Gastroesophageal sphincter (tissue), 4 donors: Measurements from ENCODE around the gene MMP24. TPM values are rescaled to one million over a fixed set of nuclear protein-coding genes. Genes with fewer than 3 reads are reported as not detected.

Experiments used
- ATAC-seq: fragments of 150-250 bp; one replicate; pipeline ENCODE4 v1.9.1; 2016; ENCODE audit warnings: mild to moderate bottlenecking, moderate library complexity
- H3K27ac ChIP-seq, 4 donors: fragments of 200-600 bp; sonication (generic) in 3 of 4; 1 replicate in 3 of 4; 2 replicates in 1 of 4; pipeline ENCODE4 v1.5.1; 2016 to 2019
- H3K27me3 ChIP-seq: fragments of 200-600 bp; sonication (generic); one replicate; pipeline ENCODE4 v1.5.1; 2019
- H3K36me3 ChIP-seq, 2 donors: fragments of 200-600 bp; sonication (generic); one replicate each; pipeline ENCODE4 v1.5.1; 2019; ENCODE audit warnings: control low read depth in 1 of 2
- H3K4me1 ChIP-seq, 3 donors: fragments of 200-600 bp; sonication (generic); 1 replicate in 2 of 3; 2 replicates in 1 of 3; pipeline ENCODE4 v1.5.1; 2016 to 2019; ENCODE audit warnings: control low read depth in 2 of 3
- H3K4me3 ChIP-seq, 2 donors: fragments of 200-600 bp; sonication (generic); one replicate each; pipeline ENCODE4 v1.5.1; 2019; ENCODE audit warnings: mild to moderate bottlenecking in 1 of 2, moderate library complexity in 1 of 2
- H3K9me3 ChIP-seq, 3 donors: fragments of 200-600 bp; sonication (generic); one replicate each; pipeline ENCODE4 v1.5.1; 2017 to 2019; ENCODE audit warnings: control low read depth in 2 of 3
- CTCF ChIP-seq, 4 experiments: fragments of 200-600 bp in 2 of 4; fragments of 450-650 bp in 2 of 4; sonication (generic) in 1 of 4; IDR thresholded peaks; one replicate each; pipeline ENCODE4 v1.5.1; 2017 to 2019; ENCODE audit warnings: antibody characterized with exemption in 4 of 4, mild to moderate bottlenecking in 2 of 4, moderate library complexity in 2 of 4
- EP300 ChIP-seq: sonication (generic); formaldehyde crosslinking; IDR thresholded peaks from one replicate; pipeline ENCODE4 v1.6.1; 2017; ENCODE audit warnings: antibody characterized with exemption, mild to moderate bottlenecking
- POLR2A ChIP-seq, 2 donors: fragments of 450-650 bp; IDR thresholded peaks; one replicate each; pipeline ENCODE4 v1.6.1; 2017; ENCODE audit warnings: antibody characterized with exemption in 2 of 2, mild to moderate bottlenecking in 2 of 2, moderate library complexity in 1 of 2
- POLR2AphosphoS5 ChIP-seq: sonication (generic); formaldehyde crosslinking; IDR thresholded peaks from one replicate; pipeline ENCODE4 v1.6.1; 2017; ENCODE audit warnings: antibody characterized with exemption
- WGBS, 2 donors: methylation state at CpG; one replicate each; pipeline ENCODE4 v1.1.5; 2018; ENCODE audit warnings: low coverage in 1 of 2; 5-methylcytosine and 5-hydroxymethylcytosine counted together
- total RNA-seq, 4 donors: library from RNA; depleted of rRNA; stranded (reverse); fragments of >200 nt; gene quantifications; one replicate each; pipeline ENCODE4 v1.1.0, GENCODE V29; 2016

Gene MMP24
- total RNA-seq, 4 donors from 2014 or later = 0.47 to 3.4 (median 1.8) TPM

GRCh38 chr20:35286899-35287508 is 60.5 kb downstream of the MMP24 start:
- Histone ChIP-seq H3K4me3 (no peak overlapping the region), H3K36me3 (peaks cover 0 to 5% of the 10 kb centered on the region in 2 donors), H3K4me1 (peaks cover 6 to 29% (median 15%) of the 10 kb centered on the region in 3 donors), H3K9me3 (no peaks in the 10 kb centered on the region), H3K27ac (no peak overlapping the region), H3K27me3 (peaks cover 3% of the 10 kb centered on the region)
- TF ChIP-seq POLR2A (IDR thresholded peaks at IDR 0.05) = no peak
- TF ChIP-seq CTCF (IDR thresholded peaks at IDR 0.05) = no peak
- no CpG with 5 or more reads among the region's 17 CpGs for WGBS, 2 donors
- no peak for ATAC-seq

- no peak for TF ChIP-seq EP300
- TF ChIP-seq CTCF (IDR thresholded peaks at IDR 0.05) = no peak
- no peak for TF ChIP-seq POLR2A (IDR thresholded peaks at IDR 0.05)
- no peak for TF ChIP-seq POLR2AphosphoS5
- H3K36me3 ChIP-seq = peaks cover 0 to 5% of the 10 kb centered on the region in 2 donors
- H3K4me1 ChIP-seq = peaks cover 6 to 22% (median 15%) of the 10 kb centered on the region in 3 donors
- H3K27me3 ChIP-seq = peaks cover 8% of the 10 kb centered on the region
- no peak overlapping the region for H3K27ac ChIP-seq
- no peaks in the 10 kb centered on the region for H3K9me3 ChIP-seq
- WGBS, 2 donors = 80 to 88% methylated on average over 1 to 8 of the region's 28 CpGs
- no peak for ATAC-seq
- H3K4me3 ChIP-seq = no peak overlapping the region
Observed at GRCh38 chr20:35287509-35288324, 61.2 kb downstream of the MMP24 start.

GRCh38 chr20:35288325-35289060 is 62.0 kb downstream of the MMP24 start:
- H3K4me1 ChIP-seq = peaks cover 4 to 14% (median 8%) of the 10 kb centered on the region in 3 donors
- H3K4me3 ChIP-seq = no peak overlapping the region
- H3K27ac ChIP-seq = no peak overlapping the region
- H3K36me3 ChIP-seq = no peaks in the 10 kb centered on the region
- no peaks in the 10 kb centered on the region for H3K9me3 ChIP-seq
- TF ChIP-seq CTCF (IDR thresholded peaks at IDR 0.05) (no peak), POLR2A (IDR thresholded peaks at IDR 0.05) (no peak), EP300 (no peak), POLR2AphosphoS5 (no peak)
- peaks cover 8% of the 10 kb centered on the region for H3K27me3 ChIP-seq
- WGBS, 2 donors = 80 to 85% methylated on average over 1 to 4 of the region's 19 CpGs
- ATAC-seq = no peak

GRCh38 chr20:35290186-35290886 is 63.8 kb downstream of the MMP24 start:
- no peak overlapping the region for H3K4me3 ChIP-seq
- TF ChIP-seq POLR2AphosphoS5 (no peak), CTCF (IDR thresholded peaks at IDR 0.05) (no peak), POLR2A (IDR thresholded peaks at IDR 0.05) (no peak), EP300 (no peak)
- 43% methylated on average over 2 of the region's 7 CpGs; no CpG with 5 or more reads in 1 of the 2 donors for WGBS, 2 donors
- peaks cover 16% of the 10 kb centered on the region for H3K27me3 ChIP-seq
- no peak for ATAC-seq
- no peak overlapping the region for H3K27ac ChIP-seq
- no peaks in the 10 kb centered on the region for H3K9me3 ChIP-seq
- no peaks in the 10 kb centered on the region for H3K36me3 ChIP-seq
- H3K4me1 ChIP-seq = peaks cover 0 to 2% (median 0%) of the 10 kb centered on the region in 3 donors
